HepG2 (cell line): ENCODE results near the gene OAF. TPM values are rescaled to one million over a fixed set of nuclear protein-coding genes. Genes with fewer than 3 reads are reported as not detected.
A peak's percentile ranks its signal among the peaks of the same experiment; 100 is the strongest.

Experiments used
- CBX2 ChIP-seq, 2 experiments: fragments of 200-600 bp in 1 of 2; sonication (generic); formaldehyde crosslinking in 1 of 2; IDR thresholded peaks; 2 replicates each; pipeline versions ENCODE4 v1.7.0 to v1.8.1; 2018 to 2022; ENCODE audit warnings: low read depth in 2 of 2, low read length in 1 of 2, mild to moderate bottlenecking in 1 of 2, missing genetic modification reagents in 1 of 2
- KDM5B ChIP-seq: sonication (generic); formaldehyde crosslinking; IDR thresholded peaks from 2 replicates; pipeline ENCODE4 v1.4.0; 2020; ENCODE audit warnings: missing genetic modification reagents, mild to moderate bottlenecking, borderline replicate concordance
- KMT2B ChIP-seq: IDR thresholded peaks from 2 replicates; pipeline ENCODE4 v1.6.1; 2016; ENCODE audit warnings: missing genetic modification reagents, missing compliant biosample characterization
- MTERF4 ChIP-seq: sonication (generic); formaldehyde crosslinking; IDR thresholded peaks from 2 replicates; pipeline ENCODE4 v1.8.0; 2023; ENCODE audit warnings: mild to moderate bottlenecking, missing genetic modification reagents
- PRDM10 ChIP-seq: sonication (generic); formaldehyde crosslinking; IDR thresholded peaks from 2 replicates; pipeline ENCODE4 v1.4.0; 2020; ENCODE audit warnings: low read depth, missing genetic modification reagents
- SMAD3 ChIP-seq: sonication (generic); formaldehyde crosslinking; IDR thresholded peaks from 2 replicates; pipeline ENCODE4 v1.4.0; 2020; ENCODE audit warnings: missing genetic modification reagents
- THAP9 ChIP-seq: sonication (generic); formaldehyde crosslinking; IDR thresholded peaks from 2 replicates; pipeline ENCODE4; 2020; ENCODE audit warnings: missing genetic modification reagents, mild to moderate bottlenecking, borderline replicate concordance
- ZHX1 ChIP-seq: sonication (generic); formaldehyde crosslinking; IDR thresholded peaks from 2 replicates; pipeline ENCODE4 v1.8.1; 2022; ENCODE audit warnings: low read depth, mild to moderate bottlenecking, missing genetic modification reagents
- ZNF138 ChIP-seq: sonication (generic); formaldehyde crosslinking; IDR thresholded peaks from 2 replicates; pipeline ENCODE4 v1.5.0; 2020; ENCODE audit warnings: mild to moderate bottlenecking, low read depth, missing genetic modification reagents
- ZNF280D ChIP-seq: sonication (generic); formaldehyde crosslinking; IDR thresholded peaks from 2 replicates; pipeline ENCODE4 v1.5.1; 2020; ENCODE audit warnings: mild to moderate bottlenecking, missing genetic modification reagents
- ZNF652 ChIP-seq: IDR thresholded peaks from 2 replicates; pipeline ENCODE4 v1.6.1; 2016; ENCODE audit warnings: low read depth, borderline replicate concordance
- ZNF747 ChIP-seq: sonication (generic); formaldehyde crosslinking; IDR thresholded peaks from 2 replicates; pipeline ENCODE4 v1.8.1; 2023; ENCODE audit warnings: missing genetic modification reagents, mild to moderate bottlenecking, borderline replicate concordance
- ZNF75D ChIP-seq: sonication (generic); formaldehyde crosslinking; IDR thresholded peaks from 2 replicates; pipeline ENCODE4 v1.8.1; 2023; ENCODE audit warnings: missing genetic modification reagents, mild to moderate bottlenecking, borderline replicate concordance
- ZSCAN21 ChIP-seq: sonication (generic); formaldehyde crosslinking; IDR thresholded peaks from 2 replicates; pipeline ENCODE4 v1.8.0; 2022; ENCODE audit warnings: mild to moderate bottlenecking, missing genetic modification reagents, moderate library complexity, borderline replicate concordance
- polyA plus RNA-seq, 8 experiments: library from polyadenylated mRNA; depleted of rRNA in 3 of 8; stranded (reverse) in 7 of 8; unstranded in 1 of 8; fragments of >200 nt; fragmentation: Illumina TruSeq in 4 of 8; extraction: Trizol in 4 of 8; gene quantifications; 2 replicates each; pipeline versions ENCODE4 v1.2.1 to v1.2.3, GENCODE V29; 2011 to 2016; ENCODE audit warnings: low read depth in 4 of 8, missing spikeins in 1 of 8, mixed read lengths in 1 of 8; ENCODE audit not compliant: insufficient read depth in 1 of 8
- total RNA-seq, 5 experiments: library from RNA; depleted of rRNA; stranded (reverse); fragments of >200 nt; fragmentation: Illumina TruSeq; extraction: Trizol; gene quantifications; 2 replicates each; pipeline ENCODE4 v1.2.3, GENCODE V29; 2016; ENCODE audit warnings: low read depth in 1 of 5

Gene OAF
- total and polyA plus RNA-seq, 2 of the 13 experiments (the other 11 are each of a cell fraction or from before 2014, with no cell fraction given): 63.7 to 94.6 TPM

- TF ChIP-seq THAP9 (CRISPR knock-in tag) (no peak), KMT2B (CRISPR knock-in tag) (no peak), ZHX1 (CRISPR knock-in tag) (peak; percentile 88), ZSCAN21 (peak; percentile 65), ZNF747 (no peak), PRDM10 (CRISPR knock-in tag) (no peak), CBX2 (IDR thresholded peaks at IDR 0.05; ENCODE audit: low read depth, low read length) (no peak), CBX2 (CRISPR knock-in tag; IDR thresholded peaks at IDR 0.05; ENCODE audit: low read depth) (no peak), ZNF138 (no peak), ZNF652 (CRISPR knock-in tag) (no peak), MTERF4 (no peak), SMAD3 (CRISPR knock-in tag) (no peak), KDM5B (CRISPR knock-in tag) (0 out of 2 replicates have a peak, but pooled peaks have one; percentile 19), ZNF75D (CRISPR knock-in tag) (no peak), ZNF280D (CRISPR knock-in tag) (no peak)
Observed at GRCh38 chr11:120198787-120199469, 11.9 kb upstream of the OAF start (continued).
